Pulmonary artery endothelial cell (primary cell): ENCODE measurements around the gene SYT1. TPM values are rescaled to one million over a fixed set of nuclear protein-coding genes. Genes with fewer than 3 reads are reported as not detected.
A peak's percentile ranks its signal among the peaks of the same experiment; 100 is the strongest.

Experiments used
- DNase-seq: peaks from one replicate; pipeline ENCODE4 v3.0.0-alpha.2; 2011; ENCODE audit warnings: low read depth, low spot score
- total RNA-seq: library from RNA; depleted of rRNA; stranded (reverse); fragments of >200 nt; gene quantifications from 2 replicates; pipeline ENCODE4 v1.2.3, GENCODE V29; 2014

The SYT1 gene
- total RNA-seq, 1 donor from 2014 or later, result 0.59 TPM

- no peak for DNase-seq
These were observed 191.5 kb downstream of the SYT1 start for GRCh38 chr12:79055926-79056674.

DNA sequence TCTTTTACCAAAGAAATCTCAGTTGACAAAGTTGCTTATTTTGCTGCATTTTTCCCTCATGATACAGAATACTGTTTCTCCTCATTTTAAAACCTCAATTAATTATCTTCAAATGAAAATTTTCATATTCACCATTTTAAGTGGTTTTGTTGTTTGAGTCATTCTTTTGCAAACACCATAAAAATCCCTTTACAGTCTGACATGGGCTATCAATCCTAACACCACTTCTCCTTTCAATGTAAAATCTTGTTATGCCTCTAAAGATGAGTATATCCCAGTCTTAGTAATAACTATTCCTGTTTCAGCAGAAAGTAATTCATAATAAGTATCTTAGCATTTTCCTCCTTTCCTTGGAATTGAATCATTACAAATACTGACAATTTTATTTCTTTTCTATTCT lies 192.2 kb downstream of the SYT1 start:
- DNase-seq, result no peak

DNA sequence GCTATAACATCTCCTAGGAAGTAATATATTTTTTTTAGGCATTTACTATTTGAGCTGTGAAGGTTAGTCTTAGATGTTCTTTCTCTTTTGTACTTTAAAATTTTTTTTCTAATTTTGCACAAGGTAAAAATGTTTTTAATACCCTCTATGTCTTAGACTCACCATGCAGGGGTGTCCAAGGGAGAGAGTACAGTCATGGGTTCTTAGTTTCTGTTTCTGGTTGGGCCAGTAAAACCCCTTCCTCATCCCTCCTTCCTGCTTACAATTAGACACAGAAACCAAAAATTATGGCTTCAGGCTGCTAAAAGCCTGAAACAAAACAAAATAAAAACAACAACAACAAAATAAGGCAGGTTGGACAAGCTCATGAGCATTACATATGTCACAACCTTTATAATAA lies 193.0 kb downstream of the SYT1 start:
- DNase-seq, result no peak

DNA sequence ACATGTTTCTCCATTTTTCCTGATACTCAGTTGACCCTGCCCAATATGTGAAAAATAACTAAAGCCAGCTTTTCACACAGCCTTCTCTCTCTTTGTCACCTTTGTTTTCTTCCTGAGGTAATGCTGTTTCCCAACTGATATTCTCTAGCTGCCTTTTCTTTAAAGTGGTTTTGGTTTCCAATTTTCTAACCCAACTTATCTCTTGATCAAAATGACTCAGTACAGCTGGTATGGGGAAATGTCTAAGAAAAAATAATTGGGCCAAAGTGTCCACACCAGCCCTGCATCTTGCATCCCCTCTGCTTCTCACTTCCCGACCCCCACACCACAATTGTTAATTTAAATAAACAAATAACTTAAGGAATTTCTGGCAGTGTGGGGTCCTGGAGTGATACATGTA lies 193.8 kb downstream of the SYT1 start:
- no peak for DNase-seq

DNA sequence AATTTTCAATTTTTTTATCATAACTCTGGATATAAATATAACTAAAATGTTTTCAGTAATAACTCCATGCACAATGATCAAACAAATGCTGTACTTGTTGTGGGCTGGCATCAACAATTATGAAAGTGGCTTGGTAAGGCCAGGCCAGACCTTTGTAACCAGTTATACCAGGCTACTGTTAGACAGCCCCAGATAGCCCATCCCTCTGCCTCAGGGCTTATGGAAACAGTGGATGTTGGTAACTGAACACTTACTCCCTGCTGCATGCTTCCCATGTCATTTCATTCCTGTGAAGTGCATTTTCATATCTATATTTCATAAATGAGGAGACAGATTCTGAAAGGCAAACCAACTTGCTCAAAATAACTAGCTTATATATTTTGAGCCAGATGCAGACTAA lies 195.0 kb downstream of the SYT1 start:
- no peak for DNase-seq

DNA sequence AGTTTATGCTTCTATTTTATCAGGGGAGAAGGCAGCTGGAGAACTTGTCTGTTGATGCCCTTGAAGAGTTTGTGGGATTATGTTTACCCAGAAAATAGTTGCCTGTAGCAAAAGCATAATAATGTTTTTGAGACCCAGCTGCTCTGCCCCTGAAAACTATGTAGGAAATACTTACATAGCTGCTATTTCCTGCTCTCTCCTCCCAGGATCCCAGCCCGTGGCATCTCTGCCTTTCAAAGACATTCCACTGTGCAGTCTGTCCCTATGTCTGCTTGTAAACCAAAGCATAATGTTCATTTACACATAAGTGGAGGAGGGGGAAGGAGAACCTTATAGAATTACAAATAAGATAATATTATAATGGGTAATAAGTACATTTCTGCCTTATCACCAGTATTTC lies 198.7 kb downstream of the SYT1 start:
- peak; percentile 32 for DNase-seq

DNA sequence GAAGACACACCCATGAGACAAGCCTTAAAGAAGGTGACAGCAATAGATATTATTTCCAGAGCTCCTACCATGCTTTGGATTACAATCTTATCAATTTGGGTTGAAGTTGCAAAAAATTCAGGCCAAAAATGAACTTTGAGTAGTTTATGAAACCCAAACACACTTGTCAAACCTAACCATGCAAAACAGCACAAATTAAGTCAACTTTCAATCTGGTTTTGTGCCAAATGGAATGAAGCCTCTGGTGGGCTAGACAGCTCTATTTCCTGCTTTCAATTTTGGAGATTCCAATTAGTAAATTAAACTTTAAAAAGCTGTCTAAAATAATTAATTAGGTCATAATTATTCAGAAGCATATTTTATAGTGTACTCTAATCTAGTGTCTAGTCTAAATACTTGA lies 203.4 kb downstream of the SYT1 start:
- no peak for DNase-seq

- DNase-seq, result no peak
These were observed 204.4 kb downstream of the SYT1 start for GRCh38 chr12:79069009-79069408.

DNA sequence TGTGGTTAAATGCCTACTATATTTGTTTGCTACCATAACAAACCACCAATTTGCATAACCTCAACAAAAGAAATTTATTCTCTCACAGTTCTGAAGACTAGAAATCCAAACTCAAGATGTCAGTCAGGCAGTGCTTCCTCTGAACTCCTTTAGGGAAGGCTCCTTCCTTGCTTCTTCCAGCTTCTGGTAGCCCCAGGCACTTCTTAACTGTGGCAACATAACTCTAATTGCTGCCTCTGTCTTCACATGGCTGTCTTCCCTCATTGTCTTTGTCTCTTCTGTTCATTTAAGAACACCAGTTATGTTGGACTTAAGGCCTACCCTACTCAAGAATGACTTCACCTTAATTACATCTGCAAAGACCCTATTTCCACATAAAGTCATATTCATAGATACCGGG lies 206.9 kb downstream of the SYT1 start:
- DNase-seq, result no peak

DNA sequence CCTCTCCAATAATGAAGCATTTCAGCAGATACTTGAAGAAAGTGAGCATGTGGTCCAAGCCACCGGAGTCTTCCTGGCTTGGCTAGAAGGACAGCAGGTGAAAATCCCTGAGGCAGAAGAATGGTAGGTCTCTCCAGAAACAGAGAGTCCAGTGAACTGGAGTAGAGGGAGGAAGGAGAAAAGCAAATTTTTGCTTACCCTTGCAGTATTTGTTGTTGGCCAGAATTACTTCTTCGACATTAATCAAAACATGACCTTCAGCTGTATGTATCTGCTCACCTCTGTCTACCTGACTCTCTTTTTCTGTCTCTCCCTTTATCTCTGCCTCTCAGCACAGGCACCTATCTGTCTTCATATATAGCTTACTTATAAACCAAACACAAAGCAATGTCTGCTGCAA lies 208.9 kb downstream of the SYT1 start:
- no peak for DNase-seq

GRCh38 chr12:79082595-79082994 lies 218.0 kb downstream of the SYT1 start:
- no peak for DNase-seq

DNA sequence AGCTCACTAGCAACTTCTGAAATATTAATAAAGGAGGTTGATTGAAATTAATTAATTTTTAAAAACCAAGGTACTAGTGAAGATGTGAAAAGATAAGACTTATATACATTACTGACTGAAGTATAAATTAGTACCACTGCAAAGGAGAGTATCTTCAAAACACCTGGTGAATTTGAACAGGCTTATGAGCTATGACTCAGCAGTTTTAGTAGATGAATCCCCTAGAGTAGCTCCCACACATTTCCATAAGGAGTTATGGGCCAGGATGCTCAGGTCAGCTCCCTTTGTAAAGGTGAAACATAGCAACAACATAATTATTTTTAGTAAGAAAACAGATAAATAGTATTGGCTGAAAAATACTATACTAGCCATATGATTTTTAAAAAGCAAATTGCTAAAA lies 218.6 kb downstream of the SYT1 start:
- DNase-seq, result no peak

DNA sequence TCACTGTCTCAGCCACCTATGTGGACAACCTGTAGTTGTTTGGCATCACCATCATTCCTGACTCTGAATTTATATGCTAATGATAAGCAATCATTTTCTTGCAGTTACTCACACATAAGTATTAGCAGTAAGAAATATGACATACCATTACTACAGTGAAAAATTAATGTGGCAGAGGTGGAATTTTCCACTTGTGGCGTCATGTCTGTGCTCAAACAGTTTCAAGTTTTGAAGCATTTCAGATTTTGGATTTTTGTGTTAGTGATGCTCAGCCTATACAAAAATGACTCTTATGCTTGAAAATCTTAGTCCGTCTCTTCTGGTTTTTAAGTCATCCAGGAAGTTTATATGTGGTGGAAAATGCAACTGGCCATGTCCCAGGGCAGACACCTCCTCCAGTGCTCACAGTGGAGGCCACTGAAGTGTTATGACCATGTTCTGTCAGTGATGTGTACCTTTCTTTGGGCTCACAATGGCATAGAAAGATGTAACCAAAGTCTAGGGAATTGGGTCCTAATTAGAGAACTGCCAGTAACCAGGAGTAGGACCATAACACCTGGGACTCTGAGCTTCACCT lies 220.6 kb downstream of the SYT1 start:
- no peak for DNase-seq

- no peak for DNase-seq
These were observed 222.1 kb downstream of the SYT1 start for GRCh38 chr12:79086541-79087296.

DNA sequence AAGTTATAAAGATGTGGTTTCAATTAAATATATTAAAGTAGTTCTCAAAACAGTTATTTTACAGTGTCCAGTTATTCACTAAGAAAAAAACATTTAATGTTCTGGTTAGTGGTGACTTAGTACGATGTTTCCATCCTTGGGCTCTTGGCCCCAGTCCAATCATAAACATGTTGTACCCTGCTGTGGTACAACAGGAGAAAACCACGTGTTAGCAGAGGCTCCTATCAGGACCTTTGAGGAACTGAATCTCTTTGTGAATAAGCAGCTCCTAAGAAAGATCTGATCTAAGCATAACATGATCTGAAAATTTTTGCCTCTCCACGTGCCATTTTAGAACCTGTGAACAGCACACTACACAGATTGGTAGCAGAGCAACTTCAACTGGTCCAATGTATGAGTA lies 234.0 kb downstream of the SYT1 start:
- no peak for DNase-seq

GRCh38 chr12:79108962-79109361 lies 244.4 kb downstream of the SYT1 start:
- DNase-seq, result no peak

DNA sequence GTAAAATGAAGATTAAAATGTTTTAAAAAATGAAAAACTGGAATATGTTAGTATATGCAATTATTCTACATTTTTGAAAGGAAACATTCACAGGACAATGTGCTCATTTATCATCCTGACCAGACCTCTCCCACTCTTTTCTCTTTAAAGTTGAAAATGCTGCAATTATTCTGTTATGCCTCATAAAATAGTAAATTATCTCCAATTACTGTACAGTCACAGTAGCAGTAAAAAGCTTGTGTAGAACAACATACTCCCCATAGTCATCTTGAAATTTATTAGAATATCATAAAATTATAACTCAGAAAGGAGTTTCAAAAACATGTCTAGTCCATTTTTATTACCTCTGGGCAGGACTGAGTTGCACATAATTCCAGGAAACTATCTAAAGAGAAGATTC lies 250.3 kb downstream of the SYT1 start:
- no peak for DNase-seq

DNA sequence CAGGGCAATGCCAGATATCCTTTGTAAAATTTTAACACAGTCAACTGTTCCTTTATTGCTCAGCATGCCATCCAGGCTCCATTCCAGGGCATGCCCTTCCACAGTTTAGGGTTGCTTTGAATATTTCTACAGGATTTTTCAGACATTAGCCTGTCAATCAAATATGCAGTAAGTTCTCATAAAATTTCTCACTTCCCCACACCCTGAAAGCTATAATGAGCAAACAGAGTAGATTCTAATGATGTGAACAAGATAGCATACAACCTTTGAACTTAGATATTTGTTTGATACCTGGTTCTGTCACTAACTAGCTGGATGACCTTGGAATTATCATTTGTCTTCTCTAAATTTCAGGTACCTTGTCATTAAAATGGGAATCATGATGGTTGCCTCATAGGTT lies 251.2 kb downstream of the SYT1 start:
- no peak for DNase-seq

DNA sequence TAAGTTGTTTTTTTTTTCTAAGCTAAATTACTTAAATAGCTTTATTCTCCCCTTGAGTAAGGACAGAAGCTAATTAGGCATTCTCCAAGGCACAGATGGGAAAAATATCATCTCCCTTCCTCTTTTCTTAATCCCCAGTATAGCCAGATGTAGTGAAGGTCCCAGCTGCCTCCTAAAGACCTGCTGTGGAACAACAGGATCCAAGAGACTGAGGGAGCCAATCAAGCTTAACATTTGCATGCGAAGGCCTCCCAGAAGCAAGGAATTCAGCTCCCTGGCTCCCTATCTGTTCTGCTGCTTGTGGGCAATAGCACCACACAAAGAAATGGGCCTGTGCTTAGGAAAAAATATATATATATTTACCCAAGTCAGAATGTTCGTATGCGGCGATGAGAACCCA lies 255.2 kb downstream of the SYT1 start:
- DNase-seq, result no peak

DNA sequence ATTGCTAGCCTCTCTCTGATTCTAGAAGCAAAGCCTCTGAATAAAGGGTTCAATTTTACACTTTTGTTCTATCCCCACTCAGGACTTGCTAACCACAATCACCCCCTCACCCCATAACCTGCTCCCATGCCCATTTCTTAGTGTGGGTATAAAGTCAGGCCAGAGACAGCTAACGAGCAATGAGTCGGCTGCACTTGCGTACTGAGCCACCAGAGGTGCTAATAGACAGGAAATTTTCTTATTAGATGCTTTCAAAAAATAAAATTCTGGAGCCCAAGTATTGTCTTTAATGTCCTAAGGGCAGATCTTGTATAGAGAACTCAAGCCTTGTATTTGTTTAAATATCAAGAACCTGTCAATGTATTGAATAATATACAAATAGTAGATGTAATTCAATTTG lies 256.9 kb downstream of the SYT1 start:
- DNase-seq, result no peak

GRCh38 chr12:79124385-79124784 lies 259.8 kb downstream of the SYT1 start:
- DNase-seq, result no peak

- DNase-seq, result no peak
These were observed 260.8 kb downstream of the SYT1 start for GRCh38 chr12:79125358-79125757.

GRCh38 chr12:79127271-79127751 lies 262.7 kb downstream of the SYT1 start:
- no peak for DNase-seq
